22Rv1 (cell line): ENCODE measurements around the gene DNASE1L1.

Experiments
- H3K27ac ChIP-seq: fragments of 450-650 bp; 2 replicates; pipeline ENCODE4 v1.5.1; 2017
- ZFX ChIP-seq: fragments of 450-650 bp; IDR thresholded peaks from 2 replicates; pipeline ENCODE4 v1.6.1; 2017; ENCODE audit warnings: antibody characterized with exemption, borderline replicate concordance
- TF ChIP-seq, protein P1 (sequence below): fragments of 450-650 bp; IDR thresholded peaks from 2 replicates; pipeline ENCODE4 v1.5.1; 2017; ENCODE audit warnings: mild to moderate bottlenecking

DNASE1L1 gene

DNA sequence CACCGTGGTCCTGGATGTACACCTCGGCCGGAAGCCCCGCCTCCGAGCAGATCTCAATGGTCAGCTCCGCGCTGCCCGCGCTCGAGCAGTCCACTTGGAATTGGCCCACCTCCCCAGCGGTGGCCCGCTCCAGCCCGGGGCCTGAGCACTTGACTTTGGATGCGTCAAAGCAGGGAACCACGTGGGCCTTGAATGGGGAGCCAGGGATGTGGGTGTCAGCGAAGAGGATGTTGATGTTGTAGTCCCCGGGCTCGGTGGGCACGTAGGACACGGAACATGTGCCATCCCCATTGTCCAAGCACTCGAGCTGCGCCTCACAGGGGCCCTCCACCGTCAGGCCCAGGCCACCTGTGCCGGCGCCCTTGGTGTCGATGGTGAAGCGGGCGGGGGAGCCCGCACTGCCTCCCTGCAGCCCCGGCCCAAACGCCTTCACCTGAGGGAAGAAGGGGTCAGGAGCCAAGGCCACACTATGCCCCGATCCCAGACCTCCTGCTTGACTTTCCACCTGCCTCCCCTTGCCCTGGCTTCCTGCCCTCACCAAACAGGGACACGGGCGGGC lies 48.8 kb downstream of the DNASE1L1 start:
- TF ChIP-seq, protein P1, sequence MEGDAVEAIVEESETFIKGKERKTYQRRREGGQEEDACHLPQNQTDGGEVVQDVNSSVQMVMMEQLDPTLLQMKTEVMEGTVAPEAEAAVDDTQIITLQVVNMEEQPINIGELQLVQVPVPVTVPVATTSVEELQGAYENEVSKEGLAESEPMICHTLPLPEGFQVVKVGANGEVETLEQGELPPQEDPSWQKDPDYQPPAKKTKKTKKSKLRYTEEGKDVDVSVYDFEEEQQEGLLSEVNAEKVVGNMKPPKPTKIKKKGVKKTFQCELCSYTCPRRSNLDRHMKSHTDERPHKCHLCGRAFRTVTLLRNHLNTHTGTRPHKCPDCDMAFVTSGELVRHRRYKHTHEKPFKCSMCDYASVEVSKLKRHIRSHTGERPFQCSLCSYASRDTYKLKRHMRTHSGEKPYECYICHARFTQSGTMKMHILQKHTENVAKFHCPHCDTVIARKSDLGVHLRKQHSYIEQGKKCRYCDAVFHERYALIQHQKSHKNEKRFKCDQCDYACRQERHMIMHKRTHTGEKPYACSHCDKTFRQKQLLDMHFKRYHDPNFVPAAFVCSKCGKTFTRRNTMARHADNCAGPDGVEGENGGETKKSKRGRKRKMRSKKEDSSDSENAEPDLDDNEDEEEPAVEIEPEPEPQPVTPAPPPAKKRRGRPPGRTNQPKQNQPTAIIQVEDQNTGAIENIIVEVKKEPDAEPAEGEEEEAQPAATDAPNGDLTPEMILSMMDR, result no peak
- no peak for TF ChIP-seq ZFX
- no peak overlapping the region for H3K27ac ChIP-seq

DNA sequence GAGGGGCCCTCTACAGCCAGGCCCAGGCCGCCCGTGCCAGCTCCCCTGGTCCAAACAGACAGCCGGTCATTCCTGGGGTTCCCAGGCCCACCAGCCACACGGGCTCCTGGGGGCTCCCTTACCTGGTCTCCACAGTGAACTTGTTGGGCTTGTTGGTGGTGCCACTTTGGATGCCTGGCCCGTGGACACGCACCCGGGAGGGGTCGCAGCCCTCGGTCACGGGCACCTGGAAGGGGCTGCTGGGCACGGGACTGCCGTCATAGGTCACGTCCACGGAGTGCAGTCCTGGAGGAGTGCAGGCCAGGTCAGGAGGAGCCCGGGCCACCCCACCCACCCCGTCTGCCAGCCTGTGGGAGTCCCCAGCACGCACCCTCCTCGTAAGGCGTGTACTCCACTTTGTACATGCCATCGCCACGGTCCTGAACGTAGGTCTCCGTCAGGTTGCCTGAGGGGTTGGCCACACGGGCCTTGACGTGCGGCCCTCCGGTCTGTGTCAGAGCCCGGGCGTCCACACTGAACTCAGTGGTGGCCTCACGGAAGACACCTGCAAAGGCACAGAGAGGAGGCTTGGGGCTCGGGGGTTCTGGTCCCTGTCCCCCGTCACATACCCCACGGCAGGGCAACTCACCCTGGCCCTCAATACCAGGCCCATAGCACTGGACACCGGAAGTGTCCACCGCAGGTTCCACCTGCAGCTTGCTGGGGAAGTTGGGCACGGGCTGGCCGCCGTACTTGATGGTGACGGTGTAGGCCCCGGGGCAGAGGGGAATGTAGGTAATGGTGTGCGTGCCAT lies 49.5 kb downstream of the DNASE1L1 start:
- no peak overlapping the region for H3K27ac ChIP-seq
- TF ChIP-seq, protein P1, result no peak
- TF ChIP-seq ZFX, result no peak

DNA sequence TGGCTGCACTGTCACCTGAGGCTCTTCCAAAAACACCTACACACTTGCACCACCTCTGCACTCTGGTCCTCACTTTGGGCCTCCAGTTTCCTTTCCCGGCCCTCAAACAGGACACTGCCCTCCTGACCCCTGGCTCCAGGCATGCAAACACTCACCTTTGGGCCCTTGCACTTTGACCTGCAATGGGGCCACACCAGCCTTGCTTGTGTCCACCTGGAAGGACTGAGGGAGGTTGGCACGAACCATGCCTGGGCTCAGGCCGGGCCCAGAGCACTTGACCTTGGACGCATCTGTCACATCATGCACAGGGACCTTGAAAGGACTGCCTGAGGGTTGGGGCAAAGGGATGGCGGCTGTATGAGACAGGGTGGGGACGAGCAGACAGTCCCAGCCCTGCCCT lies 50.2 kb downstream of the DNASE1L1 start:
- TF ChIP-seq, protein P1, result no peak
- no peak overlapping the region for H3K27ac ChIP-seq

DNA sequence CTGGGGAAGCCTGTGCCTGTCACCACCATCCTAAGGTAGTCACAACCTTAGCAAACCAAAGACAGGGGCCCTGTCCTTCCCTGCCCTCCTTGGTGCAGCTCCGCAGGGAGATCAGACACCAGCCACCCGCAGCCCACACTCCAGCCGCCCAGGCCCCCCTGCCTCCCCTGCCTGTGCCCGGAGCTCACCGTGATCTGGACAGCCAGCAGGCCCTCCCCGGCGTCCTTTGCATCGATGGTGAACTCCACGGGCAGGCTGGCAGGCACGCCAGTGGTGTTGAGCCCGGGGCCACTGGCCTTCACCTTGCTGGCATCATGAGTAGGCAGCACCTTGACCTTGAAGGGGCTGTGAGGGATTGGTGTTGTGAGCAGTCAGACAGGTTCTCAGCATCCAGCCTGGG lies 51.0 kb downstream of the DNASE1L1 start:
- no peak overlapping the region for H3K27ac ChIP-seq
- TF ChIP-seq ZFX, result no peak
- TF ChIP-seq, protein P1, result no peak

DNA sequence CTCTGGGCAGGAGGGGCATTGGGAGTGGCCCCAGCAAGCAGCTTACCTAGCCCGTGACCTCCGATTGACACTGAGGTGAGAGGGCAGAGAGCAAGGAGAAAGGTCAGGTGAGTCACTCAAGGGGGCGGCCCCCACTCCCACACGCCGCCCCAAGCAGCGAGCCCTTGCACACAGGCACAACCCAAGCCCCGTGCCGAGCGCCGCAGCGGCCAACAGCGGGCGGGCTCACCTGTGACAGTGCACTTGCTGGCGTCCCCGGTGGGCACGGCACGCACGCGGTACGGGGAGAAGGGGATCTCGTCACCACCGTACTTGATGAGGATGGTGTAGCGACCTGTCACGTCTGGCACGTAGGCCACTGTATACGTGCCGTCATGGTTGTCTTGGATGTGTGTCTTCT lies 51.8 kb downstream of the DNASE1L1 start:
- TF ChIP-seq ZFX, result no peak
- TF ChIP-seq, protein P1, result no peak
- no peak overlapping the region for H3K27ac ChIP-seq

DNA sequence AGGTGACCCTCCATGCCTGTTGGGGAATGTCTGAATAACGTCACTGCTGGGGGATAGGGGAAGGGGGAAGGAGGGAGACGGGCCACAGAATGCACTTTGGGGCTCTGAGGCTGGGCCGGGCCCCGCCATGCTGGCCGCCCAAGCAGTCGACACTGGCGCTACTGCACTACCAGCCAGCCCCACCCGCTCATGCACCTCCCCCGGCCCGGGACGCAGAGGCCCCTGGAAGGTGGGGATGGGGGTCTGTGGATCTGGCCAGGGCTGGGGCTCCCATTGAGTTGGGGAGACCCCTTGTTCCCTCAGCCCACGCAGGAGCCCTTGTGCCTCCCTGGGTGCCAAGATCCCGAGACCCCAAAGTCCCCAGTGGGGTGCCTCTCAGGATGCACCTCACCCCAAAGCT lies 52.5 kb downstream of the DNASE1L1 start:
- no peak overlapping the region for H3K27ac ChIP-seq
- TF ChIP-seq ZFX, result no peak

DNA sequence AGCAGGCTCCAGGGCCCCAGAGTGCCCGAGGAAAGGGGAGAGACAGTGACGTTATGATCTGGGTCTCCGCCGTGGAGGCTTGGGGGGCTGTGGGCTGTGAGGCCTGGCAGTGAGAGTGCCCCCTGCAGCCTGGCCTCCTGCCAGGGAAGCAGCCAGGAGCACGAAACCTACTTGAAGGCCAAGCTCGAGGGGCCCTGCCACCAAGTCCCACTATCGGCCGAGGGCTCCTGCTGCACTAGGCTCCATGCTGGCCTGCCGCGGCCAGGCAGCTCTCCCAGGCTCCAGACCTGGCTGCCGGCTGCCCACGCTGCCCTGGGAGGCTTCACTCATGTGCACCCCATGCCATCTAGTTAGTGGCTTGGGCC lies 53.3 kb downstream of the DNASE1L1 start:
- H3K27ac ChIP-seq, result no peak overlapping the region
- TF ChIP-seq, protein P1, result no peak
- TF ChIP-seq ZFX, result no peak
